HepG2 (cell line): Measurements from ENCODE around the gene ATAD1. TPM values are rescaled to one million over a fixed set of nuclear protein-coding genes. Genes with fewer than 3 reads are reported as not detected.

Experiments
- ATRX ChIP-seq: sonication (generic); formaldehyde crosslinking; IDR thresholded peaks from 2 replicates; pipeline ENCODE4 v1.4.0; 2020; ENCODE audit warnings: missing genetic modification reagents, borderline replicate concordance
- EZH2 ChIP-seq: conservative IDR thresholded peaks from 2 replicates; pipeline ENCODE4 v1.6.1; 2012; ENCODE audit warnings: mild to moderate bottlenecking, low read depth, low read length, moderate library complexity
- HOXA9 ChIP-seq: sonication (generic); formaldehyde crosslinking; IDR thresholded peaks from 2 replicates; pipeline ENCODE4 v1.8.1; 2022; ENCODE audit warnings: missing genetic modification reagents, mild to moderate bottlenecking, moderate library complexity, borderline replicate concordance
- JUN ChIP-seq: sonication (generic); formaldehyde crosslinking; IDR thresholded peaks from 2 replicates; pipeline ENCODE4 v1.4.0; 2020; ENCODE audit warnings: mild to moderate bottlenecking, missing genetic modification reagents
- MTF1 ChIP-seq: sonication (generic); formaldehyde crosslinking; IDR thresholded peaks from 2 replicates; pipeline ENCODE4 v1.5.0; 2020; ENCODE audit warnings: missing genetic modification reagents
- NCOR1 ChIP-seq: fragments of 200-600 bp; sonication (generic); IDR thresholded peaks from 2 replicates; pipeline ENCODE4 v1.7.0; 2017; ENCODE audit warnings: antibody characterized with exemption, low read length, borderline replicate concordance
- PAWR ChIP-seq: sonication (generic); formaldehyde crosslinking; IDR thresholded peaks from 2 replicates; pipeline ENCODE4 v1.4.0; 2020; ENCODE audit warnings: missing genetic modification reagents, mild to moderate bottlenecking, borderline replicate concordance
- PHB2 ChIP-seq: fragments of 450-650 bp; IDR thresholded peaks from 2 replicates; pipeline ENCODE4 v1.6.1; 2018; ENCODE audit not compliant: partially characterized antibody
- POLR2A ChIP-seq, 2 experiments: IDR thresholded peaks; 2 replicates each; pipeline ENCODE4 v1.6.1; 2011; ENCODE audit warnings: low read depth in 2 of 2, low read length in 2 of 2, mild to moderate bottlenecking in 1 of 2, moderate library complexity in 1 of 2; ENCODE audit not compliant: insufficient read depth in 1 of 2
- SNAI1 ChIP-seq: sonication (generic); formaldehyde crosslinking; IDR thresholded peaks from 2 replicates; pipeline ENCODE4 v1.5.0; 2020; ENCODE audit warnings: mild to moderate bottlenecking, missing genetic modification reagents, borderline replicate concordance
- YY1 ChIP-seq: IDR thresholded peaks from 2 replicates; pipeline ENCODE4 v1.6.1; 2011; ENCODE audit warnings: low read length, low read depth, moderate library complexity, mild to moderate bottlenecking; ENCODE audit not compliant: insufficient read depth, insufficient replicate concordance
- ZNF720 ChIP-seq: sonication (generic); formaldehyde crosslinking; IDR thresholded peaks from 2 replicates; pipeline ENCODE4 v1.4.0; 2020; ENCODE audit warnings: missing genetic modification reagents
- ZNF75D ChIP-seq: sonication (generic); formaldehyde crosslinking; IDR thresholded peaks from 2 replicates; pipeline ENCODE4 v1.8.1; 2023; ENCODE audit warnings: missing genetic modification reagents, mild to moderate bottlenecking, borderline replicate concordance
- polyA plus RNA-seq, 8 experiments: library from polyadenylated mRNA; depleted of rRNA in 3 of 8; stranded (reverse) in 7 of 8; unstranded in 1 of 8; fragments of >200 nt; fragmentation: Illumina TruSeq in 4 of 8; extraction: Trizol in 4 of 8; gene quantifications; 2 replicates each; pipeline versions ENCODE4 v1.2.1 to v1.2.3, GENCODE V29; 2011 to 2016; ENCODE audit warnings: low read depth in 4 of 8, missing spikeins in 1 of 8, mixed read lengths in 1 of 8; ENCODE audit not compliant: insufficient read depth in 1 of 8
- total RNA-seq, 5 experiments: library from RNA; depleted of rRNA; stranded (reverse); fragments of >200 nt; fragmentation: Illumina TruSeq; extraction: Trizol; gene quantifications; 2 replicates each; pipeline ENCODE4 v1.2.3, GENCODE V29; 2016; ENCODE audit warnings: low read depth in 1 of 5
- TF ChIP-seq, protein P1 (sequence below): IDR thresholded peaks from 2 replicates; pipeline ENCODE4 v1.4.0; 2020; ENCODE audit warnings: mild to moderate bottlenecking, missing genetic modification reagents
- TF ChIP-seq, protein P2 (sequence below): IDR thresholded peaks from 2 replicates; pipeline ENCODE4 v1.6.1; 2016; ENCODE audit warnings: control low read depth
- TF ChIP-seq, protein P3 (sequence below): sonication (generic); formaldehyde crosslinking; IDR thresholded peaks from 2 replicates; pipeline ENCODE4 v1.5.0; 2020; ENCODE audit warnings: mild to moderate bottlenecking, missing genetic modification reagents, borderline replicate concordance
- TF ChIP-seq, protein P4 (sequence below): sonication (generic); formaldehyde crosslinking; IDR thresholded peaks from 2 replicates; pipeline ENCODE4 v1.4.0; 2020; ENCODE audit warnings: missing genetic modification reagents, borderline replicate concordance
- TF ChIP-seq, protein P5 (sequence below): sonication (generic); formaldehyde crosslinking; IDR thresholded peaks from 2 replicates; pipeline ENCODE4 v1.4.0; 2020; ENCODE audit warnings: missing genetic modification reagents, mild to moderate bottlenecking, borderline replicate concordance

Gene ATAD1
- total and polyA plus RNA-seq, 2 of the 13 experiments (the other 11 are each of a cell fraction or from before 2014, with no cell fraction given): 14.9 to 28.2 TPM

DNA sequence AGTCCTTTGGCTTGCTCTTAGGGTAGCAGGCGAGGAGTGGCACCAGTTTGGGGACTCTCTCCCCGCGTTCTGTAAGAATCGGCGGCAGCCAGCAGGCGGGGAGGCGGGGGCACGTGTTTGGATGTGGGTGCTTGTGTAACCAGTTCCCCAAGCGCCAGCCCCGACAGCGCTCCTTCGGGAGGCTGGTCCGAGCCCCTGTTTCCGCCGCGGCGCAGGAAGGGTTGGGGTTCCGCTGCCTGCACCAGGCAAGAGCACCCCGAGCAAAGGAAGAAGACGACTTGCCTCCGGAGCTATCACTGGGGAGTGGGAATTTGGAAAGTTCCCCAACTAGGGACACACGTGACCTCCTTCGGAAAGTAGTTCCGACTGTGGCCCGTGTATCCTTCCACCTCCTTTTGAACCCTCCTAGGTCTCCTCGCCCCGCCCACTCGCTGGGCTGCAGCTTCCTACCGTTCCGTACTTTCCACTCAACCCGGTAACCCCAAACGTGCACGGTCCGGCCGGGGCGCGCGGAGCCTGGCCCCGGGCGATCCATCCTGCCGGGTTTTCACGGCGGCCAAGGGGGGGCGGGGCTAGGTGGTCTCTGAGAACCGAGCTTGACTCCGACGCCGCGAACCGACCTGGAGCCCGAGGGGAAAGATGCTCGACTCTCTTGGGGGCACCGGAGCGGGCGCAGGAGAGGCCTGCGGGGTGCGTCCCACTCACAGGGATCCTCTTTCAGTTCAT is 44.1 kb upstream of the ATAD1 start (continued):
- TF ChIP-seq SNAI1 (CRISPR knock-in tag): peak; percentile 88; the same call in 1 of the 2 replicates
- TF ChIP-seq, protein P1, sequence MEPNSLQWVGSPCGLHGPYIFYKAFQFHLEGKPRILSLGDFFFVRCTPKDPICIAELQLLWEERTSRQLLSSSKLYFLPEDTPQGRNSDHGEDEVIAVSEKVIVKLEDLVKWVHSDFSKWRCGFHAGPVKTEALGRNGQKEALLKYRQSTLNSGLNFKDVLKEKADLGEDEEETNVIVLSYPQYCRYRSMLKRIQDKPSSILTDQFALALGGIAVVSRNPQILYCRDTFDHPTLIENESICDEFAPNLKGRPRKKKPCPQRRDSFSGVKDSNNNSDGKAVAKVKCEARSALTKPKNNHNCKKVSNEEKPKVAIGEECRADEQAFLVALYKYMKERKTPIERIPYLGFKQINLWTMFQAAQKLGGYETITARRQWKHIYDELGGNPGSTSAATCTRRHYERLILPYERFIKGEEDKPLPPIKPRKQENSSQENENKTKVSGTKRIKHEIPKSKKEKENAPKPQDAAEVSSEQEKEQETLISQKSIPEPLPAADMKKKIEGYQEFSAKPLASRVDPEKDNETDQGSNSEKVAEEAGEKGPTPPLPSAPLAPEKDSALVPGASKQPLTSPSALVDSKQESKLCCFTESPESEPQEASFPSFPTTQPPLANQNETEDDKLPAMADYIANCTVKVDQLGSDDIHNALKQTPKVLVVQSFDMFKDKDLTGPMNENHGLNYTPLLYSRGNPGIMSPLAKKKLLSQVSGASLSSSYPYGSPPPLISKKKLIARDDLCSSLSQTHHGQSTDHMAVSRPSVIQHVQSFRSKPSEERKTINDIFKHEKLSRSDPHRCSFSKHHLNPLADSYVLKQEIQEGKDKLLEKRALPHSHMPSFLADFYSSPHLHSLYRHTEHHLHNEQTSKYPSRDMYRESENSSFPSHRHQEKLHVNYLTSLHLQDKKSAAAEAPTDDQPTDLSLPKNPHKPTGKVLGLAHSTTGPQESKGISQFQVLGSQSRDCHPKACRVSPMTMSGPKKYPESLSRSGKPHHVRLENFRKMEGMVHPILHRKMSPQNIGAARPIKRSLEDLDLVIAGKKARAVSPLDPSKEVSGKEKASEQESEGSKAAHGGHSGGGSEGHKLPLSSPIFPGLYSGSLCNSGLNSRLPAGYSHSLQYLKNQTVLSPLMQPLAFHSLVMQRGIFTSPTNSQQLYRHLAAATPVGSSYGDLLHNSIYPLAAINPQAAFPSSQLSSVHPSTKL (CRISPR knock-in tag): peak; percentile 79; the same call in 1 of the 2 replicates
- no peak for TF ChIP-seq ZNF720
- TF ChIP-seq, protein P2, sequence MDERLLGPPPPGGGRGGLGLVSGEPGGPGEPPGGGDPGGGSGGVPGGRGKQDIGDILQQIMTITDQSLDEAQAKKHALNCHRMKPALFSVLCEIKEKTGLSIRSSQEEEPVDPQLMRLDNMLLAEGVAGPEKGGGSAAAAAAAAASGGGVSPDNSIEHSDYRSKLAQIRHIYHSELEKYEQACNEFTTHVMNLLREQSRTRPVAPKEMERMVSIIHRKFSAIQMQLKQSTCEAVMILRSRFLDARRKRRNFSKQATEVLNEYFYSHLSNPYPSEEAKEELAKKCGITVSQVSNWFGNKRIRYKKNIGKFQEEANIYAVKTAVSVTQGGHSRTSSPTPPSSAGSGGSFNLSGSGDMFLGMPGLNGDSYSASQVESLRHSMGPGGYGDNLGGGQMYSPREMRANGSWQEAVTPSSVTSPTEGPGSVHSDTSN (CRISPR knock-in tag): no peak
- no peak for TF ChIP-seq NCOR1
- peak; percentile 87 to 91 for TF ChIP-seq POLR2A (IDR thresholded peaks at IDR 0.05; ENCODE audit: insufficient read depth in 1 of 2, low read depth in 2 of 2, low read length in 2 of 2)
- peak; percentile 14; the same call in 1 of the 2 replicates for TF ChIP-seq JUN
- TF ChIP-seq, protein P3, sequence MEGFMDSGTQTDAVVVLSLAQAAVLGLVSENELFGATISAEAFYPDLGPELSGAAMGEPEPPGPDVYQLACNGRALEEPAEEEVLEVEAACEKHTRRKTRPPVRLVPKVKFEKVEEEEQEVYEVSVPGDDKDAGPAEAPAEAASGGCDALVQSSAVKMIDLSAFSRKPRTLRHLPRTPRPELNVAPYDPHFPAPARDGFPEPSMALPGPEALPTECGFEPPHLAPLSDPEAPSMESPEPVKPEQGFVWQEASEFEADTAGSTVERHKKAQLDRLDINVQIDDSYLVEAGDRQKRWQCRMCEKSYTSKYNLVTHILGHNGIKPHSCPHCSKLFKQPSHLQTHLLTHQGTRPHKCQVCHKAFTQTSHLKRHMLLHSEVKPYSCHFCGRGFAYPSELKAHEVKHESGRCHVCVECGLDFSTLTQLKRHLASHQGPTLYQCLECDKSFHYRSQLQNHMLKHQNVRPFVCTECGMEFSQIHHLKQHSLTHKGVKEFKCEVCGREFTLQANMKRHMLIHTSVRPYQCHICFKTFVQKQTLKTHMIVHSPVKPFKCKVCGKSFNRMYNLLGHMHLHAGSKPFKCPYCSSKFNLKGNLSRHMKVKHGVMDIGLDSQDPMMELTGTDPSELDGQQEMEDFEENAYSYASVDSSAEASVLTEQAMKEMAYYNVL: peak; percentile 80
- TF ChIP-seq YY1: peak; percentile 90
- TF ChIP-seq, protein P4, sequence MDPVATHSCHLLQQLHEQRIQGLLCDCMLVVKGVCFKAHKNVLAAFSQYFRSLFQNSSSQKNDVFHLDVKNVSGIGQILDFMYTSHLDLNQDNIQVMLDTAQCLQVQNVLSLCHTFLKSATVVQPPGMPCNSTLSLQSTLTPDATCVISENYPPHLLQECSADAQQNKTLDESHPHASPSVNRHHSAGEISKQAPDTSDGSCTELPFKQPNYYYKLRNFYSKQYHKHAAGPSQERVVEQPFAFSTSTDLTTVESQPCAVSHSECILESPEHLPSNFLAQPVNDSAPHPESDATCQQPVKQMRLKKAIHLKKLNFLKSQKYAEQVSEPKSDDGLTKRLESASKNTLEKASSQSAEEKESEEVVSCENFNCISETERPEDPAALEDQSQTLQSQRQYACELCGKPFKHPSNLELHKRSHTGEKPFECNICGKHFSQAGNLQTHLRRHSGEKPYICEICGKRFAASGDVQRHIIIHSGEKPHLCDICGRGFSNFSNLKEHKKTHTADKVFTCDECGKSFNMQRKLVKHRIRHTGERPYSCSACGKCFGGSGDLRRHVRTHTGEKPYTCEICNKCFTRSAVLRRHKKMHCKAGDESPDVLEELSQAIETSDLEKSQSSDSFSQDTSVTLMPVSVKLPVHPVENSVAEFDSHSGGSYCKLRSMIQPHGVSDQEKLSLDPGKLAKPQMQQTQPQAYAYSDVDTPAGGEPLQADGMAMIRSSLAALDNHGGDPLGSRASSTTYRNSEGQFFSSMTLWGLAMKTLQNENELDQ (CRISPR knock-in tag): no peak
- no peak for TF ChIP-seq PHB2
- TF ChIP-seq HOXA9: no peak
- peak; percentile 72 for TF ChIP-seq MTF1 (CRISPR knock-in tag)
- TF ChIP-seq, protein P5, sequence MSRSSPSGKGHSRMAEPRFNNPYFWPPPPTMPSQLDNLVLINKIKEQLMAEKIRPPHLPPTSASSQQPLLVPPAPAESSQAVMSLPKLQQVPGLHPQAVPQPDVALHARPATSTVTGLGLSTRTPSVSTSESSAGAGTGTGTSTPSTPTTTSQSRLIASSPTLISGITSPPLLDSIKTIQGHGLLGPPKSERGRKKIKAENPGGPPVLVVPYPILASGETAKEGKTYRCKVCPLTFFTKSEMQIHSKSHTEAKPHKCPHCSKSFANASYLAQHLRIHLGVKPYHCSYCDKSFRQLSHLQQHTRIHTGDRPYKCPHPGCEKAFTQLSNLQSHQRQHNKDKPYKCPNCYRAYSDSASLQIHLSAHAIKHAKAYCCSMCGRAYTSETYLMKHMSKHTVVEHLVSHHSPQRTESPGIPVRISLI (CRISPR knock-in tag): no peak
- no peak; the same call in 1 of the 2 replicates for TF ChIP-seq ZNF75D (CRISPR knock-in tag)
- TF ChIP-seq ATRX (CRISPR knock-in tag): no peak
- TF ChIP-seq EZH2: no peak
- TF ChIP-seq PAWR (CRISPR knock-in tag): 0 out of 2 replicates have a peak, but pooled peaks have one; percentile 61
